ENCODE results near the gene RAPGEF2. TPM values are rescaled to one million over a fixed set of nuclear protein-coding genes. Genes with fewer than 3 reads are reported as not detected.

The RAPGEF2 gene
- total and polyA plus RNA-seq, 2 donors (not counting 3 experiments of a cell fraction or from before 2014, with no cell fraction given) = 28.7 to 55.2 TPM

GRCh38 chr4:159178151-159178546 lies 75.3 kb downstream of the RAPGEF2 start:
- no peaks in the 10 kb centered on the region for H3K36me3 ChIP-seq (ENCODE audit: control insufficient read depth in 2 of 2, extremely low read depth in 1 of 2, insufficient read depth in 2 of 2, low read length in 2 of 2)
- no peak overlapping the region for H3K4me2 ChIP-seq (ENCODE audit: insufficient read depth, low read length)
- dilution Hi-C loops (cut with MboI; ENCODE audit: extremely low pct_ligation_motif_present, low sequenced_read_pairs) = no loop called here
- POLR2A ChIA-PET = no interaction called here
- H3K4me3 ChIP-seq (replicated peaks in 1 of 3; ENCODE audit: insufficient read depth in 1 of 3, low read depth in 1 of 3, low read length in 3 of 3) = no peak overlapping the region
- no peak for TF ChIP-seq FOS (IDR thresholded peaks at IDR 0.05; ENCODE audit: borderline replicate concordance, insufficient read depth, low read length)
- TF ChIP-seq, protein P1, sequence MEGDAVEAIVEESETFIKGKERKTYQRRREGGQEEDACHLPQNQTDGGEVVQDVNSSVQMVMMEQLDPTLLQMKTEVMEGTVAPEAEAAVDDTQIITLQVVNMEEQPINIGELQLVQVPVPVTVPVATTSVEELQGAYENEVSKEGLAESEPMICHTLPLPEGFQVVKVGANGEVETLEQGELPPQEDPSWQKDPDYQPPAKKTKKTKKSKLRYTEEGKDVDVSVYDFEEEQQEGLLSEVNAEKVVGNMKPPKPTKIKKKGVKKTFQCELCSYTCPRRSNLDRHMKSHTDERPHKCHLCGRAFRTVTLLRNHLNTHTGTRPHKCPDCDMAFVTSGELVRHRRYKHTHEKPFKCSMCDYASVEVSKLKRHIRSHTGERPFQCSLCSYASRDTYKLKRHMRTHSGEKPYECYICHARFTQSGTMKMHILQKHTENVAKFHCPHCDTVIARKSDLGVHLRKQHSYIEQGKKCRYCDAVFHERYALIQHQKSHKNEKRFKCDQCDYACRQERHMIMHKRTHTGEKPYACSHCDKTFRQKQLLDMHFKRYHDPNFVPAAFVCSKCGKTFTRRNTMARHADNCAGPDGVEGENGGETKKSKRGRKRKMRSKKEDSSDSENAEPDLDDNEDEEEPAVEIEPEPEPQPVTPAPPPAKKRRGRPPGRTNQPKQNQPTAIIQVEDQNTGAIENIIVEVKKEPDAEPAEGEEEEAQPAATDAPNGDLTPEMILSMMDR (IDR thresholded peaks at IDR 0.05; ENCODE audit: extremely low read depth in 1 of 2, insufficient read depth in 1 of 2, low read depth in 1 of 2, low read length in 2 of 2) = no peak
- TF ChIP-seq EZH2 (IDR thresholded peaks at IDR 0.05; ENCODE audit: borderline replicate concordance, low read depth, low read length, severe bottlenecking) = no peak
- no peak for TF ChIP-seq MYC (IDR thresholded peaks at IDR 0.05; ENCODE audit: low read depth, low read length)
- DNase-seq (ENCODE audit: low read depth, low spot score) (no peak), FAIRE-seq (no peak)
- no peaks in the 10 kb centered on the region for H3K27me3 ChIP-seq (ENCODE audit: control insufficient read depth in 2 of 2, insufficient read depth in 2 of 2, low read length in 2 of 2)
- no peak overlapping the region for H2AFZ ChIP-seq (ENCODE audit: low read depth, low read length)
- H3K9me3 ChIP-seq (replicated peaks; ENCODE audit: control insufficient read depth, insufficient read depth, low read length) = no peaks in the 10 kb centered on the region
- H4K20me1 ChIP-seq (replicated peaks; ENCODE audit: control insufficient read depth, extremely low read depth, insufficient read depth, low read length) = no peaks in the 10 kb centered on the region
- CTCF ChIA-PET = interaction anchor here (0.7 to 4.3 kb wide), 9 partner anchors 14 to 448 kb away, joined by 3 to 33 read pairs (median 4); no protein-coding TSS in a partner anchor
- no peaks in the 10 kb centered on the region for H3K9me1 ChIP-seq (replicated peaks; ENCODE audit: control insufficient read depth, extremely low read depth, insufficient read depth, low read length)
- H3K79me2 ChIP-seq (ENCODE audit: control insufficient read depth, insufficient read depth, low read length) = peaks cover 59% of the 10 kb centered on the region
- no peak overlapping the region for H3K9ac ChIP-seq (replicated peaks; ENCODE audit: extremely low read depth, insufficient read depth, low read length)
- intact Hi-C loops (cut with micrococcal nuclease) = loop anchor here (5.0 kb wide), 3 partner anchors 151 to 506 kb away; partner anchors contain the start of genes C4orf46 and ETFDH
- H3K27ac ChIP-seq (ENCODE audit: insufficient read depth, low read depth, low read length) = no peak overlapping the region
- no TSS peak for BruUV-seq (replicated peaks)
- H3K4me1 ChIP-seq (ENCODE audit: control insufficient read depth, extremely low read depth, insufficient read depth, low read length) = peaks cover 35% of the 10 kb centered on the region
